Keratinocyte (primary cell): ENCODE measurements around the gene CDH22. TPM values are rescaled to one million over a fixed set of nuclear protein-coding genes. Genes with fewer than 3 reads are reported as not detected.

Experiments used
- DNase-seq: peaks from one replicate; pipeline ENCODE4 v3.0.0-alpha.2; 2011; ENCODE audit warnings: low read depth, missing footprints, low spot score
- FAIRE-seq: peaks from 2 replicates; lab custom pipeline; 2011; peaks lifted over from hg19 to GRCh38; lab: Jason Lieb, UNC
- H2AFZ ChIP-seq: 2 replicates; pipeline ENCODE4 v1.6.0; 2012; ENCODE audit warnings: low read length, control low read depth, inconsistent platforms; ENCODE audit not compliant: control insufficient read depth
- H3K27ac ChIP-seq: 2 replicates; pipeline ENCODE4 v1.5.1; 2011; ENCODE audit warnings: low read length; ENCODE audit not compliant: control insufficient read depth, insufficient read depth
- H3K27me3 ChIP-seq: 3 replicates; pipeline ENCODE4 v1.6.0; 2011; ENCODE audit warnings: low read length; ENCODE audit not compliant: control insufficient read depth, insufficient read depth; ENCODE audit errors: extremely low read depth
- H3K36me3 ChIP-seq, 2 experiments: 2 replicates in 1 of 2; 3 replicates in 1 of 2; pipeline ENCODE4 v1.5.1; 2011; ENCODE audit warnings: low read length in 2 of 2, mild to moderate bottlenecking in 1 of 2; ENCODE audit not compliant: control insufficient read depth in 2 of 2, insufficient read depth in 2 of 2; ENCODE audit errors: extremely low read depth in 1 of 2
- H3K4me1 ChIP-seq: 3 replicates; pipeline ENCODE4 v1.5.1; 2011; ENCODE audit warnings: low read length; ENCODE audit not compliant: control insufficient read depth, insufficient read depth; ENCODE audit errors: extremely low read depth
- H3K4me2 ChIP-seq: 3 replicates; pipeline ENCODE4 v1.6.0; 2011; ENCODE audit warnings: low read depth, low read length; ENCODE audit not compliant: control insufficient read depth, insufficient read depth; ENCODE audit errors: extremely low read depth
- H3K4me3 ChIP-seq, 3 experiments: fragments of 200-600 bp in 1 of 3; sonication (generic) in 1 of 3; 2 replicates in 2 of 3; 3 replicates in 1 of 3; pipeline ENCODE4 v1.5.1; 2011 to 2016; ENCODE audit warnings: low read length in 3 of 3, mild to moderate bottlenecking in 3 of 3, control low read depth in 2 of 3, inconsistent platforms in 1 of 3, low read depth in 1 of 3, mixed read lengths in 1 of 3, mixed run types in 1 of 3, moderate library complexity in 1 of 3; ENCODE audit not compliant: control insufficient read depth in 2 of 3, insufficient read depth in 2 of 3; ENCODE audit errors: extremely low read depth in 1 of 3
- H3K79me2 ChIP-seq: 2 replicates; pipeline ENCODE4 v1.6.0; 2012; ENCODE audit warnings: low read length; ENCODE audit not compliant: control insufficient read depth, insufficient read depth
- H3K9ac ChIP-seq: 3 replicates; pipeline ENCODE4 v1.6.0; 2011; ENCODE audit warnings: low read length; ENCODE audit not compliant: control insufficient read depth, insufficient read depth; ENCODE audit errors: extremely low read depth
- H3K9me1 ChIP-seq: 3 replicates; pipeline ENCODE4 v1.6.0; 2011; ENCODE audit warnings: low read length; ENCODE audit not compliant: control insufficient read depth, insufficient read depth; ENCODE audit errors: extremely low read depth
- H3K9me3 ChIP-seq: 2 replicates; pipeline ENCODE4 v1.5.1; 2012; ENCODE audit warnings: low read depth, low read length; ENCODE audit not compliant: control insufficient read depth
- H4K20me1 ChIP-seq: 3 replicates; pipeline ENCODE4 v1.6.0; 2011; ENCODE audit warnings: low read length; ENCODE audit not compliant: control insufficient read depth, insufficient read depth; ENCODE audit errors: extremely low read depth
- EZH2 ChIP-seq: IDR thresholded peaks from one replicate; pipeline ENCODE4 v1.6.1; 2012; ENCODE audit warnings: inconsistent platforms, mild to moderate bottlenecking, low read length, moderate library complexity
- dilution Hi-C: fragments of 300-500 bp; cut with MboI; formaldehyde crosslinking; loops from one replicate; pipeline ENCODE4 v1.7.0; 2020; ENCODE audit warnings: low sequenced_read_pairs; ENCODE audit not compliant: extremely low pct_ligation_motif_present
- polyA plus RNA-seq, 5 experiments: library from polyadenylated mRNA; depleted of rRNA in 3 of 5; stranded (reverse) in 3 of 5; stranded (forward) in 1 of 5; unstranded in 1 of 5; fragments of >200 nt; gene quantifications; 1 replicate in 1 of 5; 2 replicates in 3 of 5; 3 replicates in 1 of 5; pipeline versions ENCODE4 v1.2.1 to v1.2.3, GENCODE V29; 2011 to 2012; ENCODE audit warnings: missing spikeins in 2 of 5, low read depth in 1 of 5, low replicate concordance in 1 of 5
- TF ChIP-seq, protein P1 (sequence below), 3 experiments: IDR thresholded peaks in 1 of 3; conservative IDR thresholded peaks in 1 of 3; optimal IDR thresholded peaks in 1 of 3; 2 replicates in 2 of 3; 3 replicates in 1 of 3; pipeline versions ENCODE3 to v1.5.1; 2011; ENCODE audit warnings: low read length in 3 of 3, mild to moderate bottlenecking in 3 of 3, moderate library complexity in 2 of 3, control low read depth in 1 of 3, inconsistent platforms in 1 of 3; ENCODE audit not compliant: insufficient read depth in 2 of 3; ENCODE audit errors: extremely low read depth in 1 of 3

CDH22 gene
- polyA plus RNA-seq, 1 donor (not counting 4 experiments of a cell fraction or from before 2014, with no cell fraction given) = not detected

DNA sequence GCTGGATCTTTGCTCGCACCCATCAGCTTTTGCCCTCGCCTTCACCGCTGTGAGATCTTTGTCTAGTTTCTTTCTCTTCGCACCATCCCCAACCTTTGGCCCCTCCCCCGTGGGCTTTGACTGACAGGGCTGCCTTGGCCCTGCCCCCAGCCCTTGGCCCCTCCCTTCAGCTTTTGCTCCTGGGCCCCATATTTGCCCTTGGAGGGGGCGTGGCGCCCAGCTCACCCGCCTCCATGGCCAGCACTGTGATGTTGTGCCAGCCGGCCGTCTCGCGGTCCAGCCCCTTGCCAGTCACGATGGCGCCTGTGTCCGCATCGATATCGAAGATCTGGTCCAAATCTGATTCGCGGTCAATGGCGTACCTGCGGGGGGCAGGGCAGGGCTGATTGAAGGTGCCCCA lies 109.1 kb downstream of the CDH22 start:
- H4K20me1 ChIP-seq = no peaks in the 10 kb centered on the region
- H3K79me2 ChIP-seq = no peaks in the 10 kb centered on the region
- H3K9ac ChIP-seq = no peak overlapping the region
- H3K4me2 ChIP-seq = no peak overlapping the region
- TF ChIP-seq, protein P1, sequence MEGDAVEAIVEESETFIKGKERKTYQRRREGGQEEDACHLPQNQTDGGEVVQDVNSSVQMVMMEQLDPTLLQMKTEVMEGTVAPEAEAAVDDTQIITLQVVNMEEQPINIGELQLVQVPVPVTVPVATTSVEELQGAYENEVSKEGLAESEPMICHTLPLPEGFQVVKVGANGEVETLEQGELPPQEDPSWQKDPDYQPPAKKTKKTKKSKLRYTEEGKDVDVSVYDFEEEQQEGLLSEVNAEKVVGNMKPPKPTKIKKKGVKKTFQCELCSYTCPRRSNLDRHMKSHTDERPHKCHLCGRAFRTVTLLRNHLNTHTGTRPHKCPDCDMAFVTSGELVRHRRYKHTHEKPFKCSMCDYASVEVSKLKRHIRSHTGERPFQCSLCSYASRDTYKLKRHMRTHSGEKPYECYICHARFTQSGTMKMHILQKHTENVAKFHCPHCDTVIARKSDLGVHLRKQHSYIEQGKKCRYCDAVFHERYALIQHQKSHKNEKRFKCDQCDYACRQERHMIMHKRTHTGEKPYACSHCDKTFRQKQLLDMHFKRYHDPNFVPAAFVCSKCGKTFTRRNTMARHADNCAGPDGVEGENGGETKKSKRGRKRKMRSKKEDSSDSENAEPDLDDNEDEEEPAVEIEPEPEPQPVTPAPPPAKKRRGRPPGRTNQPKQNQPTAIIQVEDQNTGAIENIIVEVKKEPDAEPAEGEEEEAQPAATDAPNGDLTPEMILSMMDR (optimal IDR thresholded peaks at IDR 0.05 in 1 of 3, IDR thresholded peaks at IDR 0.05 in 1 of 3, conservative IDR thresholded peaks at IDR 0.05 in 1 of 3; ENCODE audit: extremely low read depth in 1 of 3, insufficient read depth in 2 of 3, low read length in 3 of 3) = no peak
- TF ChIP-seq EZH2 = no peak
- no peaks in the 10 kb centered on the region for H3K4me1 ChIP-seq
- DNase-seq = no peak
- FAIRE-seq = no peak
- no peak overlapping the region for H2AFZ ChIP-seq
- H3K9me1 ChIP-seq = no peaks in the 10 kb centered on the region
- no peak overlapping the region for H3K4me3 ChIP-seq
- peaks cover 18% of the 10 kb centered on the region for H3K27me3 ChIP-seq
- H3K9me3 ChIP-seq = no peaks in the 10 kb centered on the region
- no peaks in the 10 kb centered on the region for H3K36me3 ChIP-seq
- no peak overlapping the region for H3K27ac ChIP-seq
- dilution Hi-C loops = no loop called here

GRCh38 chr20:46196990-46197389 lies 111.3 kb downstream of the CDH22 start:
- TF ChIP-seq EZH2 = no peak
- TF ChIP-seq, protein P1 (optimal IDR thresholded peaks at IDR 0.05 in 1 of 3, IDR thresholded peaks at IDR 0.05 in 1 of 3, conservative IDR thresholded peaks at IDR 0.05 in 1 of 3; ENCODE audit: extremely low read depth in 1 of 3, insufficient read depth in 2 of 3, low read length in 3 of 3) = no peak
- Histone ChIP-seq H3K27ac (no peak overlapping the region), H3K36me3 (no peaks in the 10 kb centered on the region), H3K27me3 (peaks cover 10% of the 10 kb centered on the region), H3K9ac (no peak overlapping the region), H3K9me3 (no peaks in the 10 kb centered on the region), H4K20me1 (no peaks in the 10 kb centered on the region), H2AFZ (no peak overlapping the region), H3K79me2 (no peaks in the 10 kb centered on the region), H3K4me1 (no peaks in the 10 kb centered on the region), H3K4me3 (no peak overlapping the region), H3K4me2 (no peak overlapping the region), H3K9me1 (no peaks in the 10 kb centered on the region)
- dilution Hi-C loops = no loop called here
- DNase-seq (no peak), FAIRE-seq (no peak)
